ENCODE measurements around the gene CSNK2B.

GRCh38 chr6:31680226-31681134, 14.6 kb downstream of the CSNK2B start, which contains the start of gene LY6G5C:
- no peak for TF ChIP-seq EP300 (IDR thresholded peaks at IDR 0.05)
- no peak for TF ChIP-seq BHLHE40 (IDR thresholded peaks at IDR 0.05; ENCODE audit: low read depth, low read length)
- TF ChIP-seq PHF8 (IDR thresholded peaks at IDR 0.05; ENCODE audit: borderline replicate concordance, low read depth): no peak
